HG02938 (cell line): ENCODE data around the gene KIAA0930.

Experiments used
- ATAC-seq: cut with Tn5 transposase; IDR thresholded peaks from one replicate; pipeline ENCODE4 v1.9.1; 2021; ENCODE audit warnings: mild to moderate bottlenecking, moderate library complexity; ENCODE audit not compliant: unreplicated experiment

Gene KIAA0930

DNA sequence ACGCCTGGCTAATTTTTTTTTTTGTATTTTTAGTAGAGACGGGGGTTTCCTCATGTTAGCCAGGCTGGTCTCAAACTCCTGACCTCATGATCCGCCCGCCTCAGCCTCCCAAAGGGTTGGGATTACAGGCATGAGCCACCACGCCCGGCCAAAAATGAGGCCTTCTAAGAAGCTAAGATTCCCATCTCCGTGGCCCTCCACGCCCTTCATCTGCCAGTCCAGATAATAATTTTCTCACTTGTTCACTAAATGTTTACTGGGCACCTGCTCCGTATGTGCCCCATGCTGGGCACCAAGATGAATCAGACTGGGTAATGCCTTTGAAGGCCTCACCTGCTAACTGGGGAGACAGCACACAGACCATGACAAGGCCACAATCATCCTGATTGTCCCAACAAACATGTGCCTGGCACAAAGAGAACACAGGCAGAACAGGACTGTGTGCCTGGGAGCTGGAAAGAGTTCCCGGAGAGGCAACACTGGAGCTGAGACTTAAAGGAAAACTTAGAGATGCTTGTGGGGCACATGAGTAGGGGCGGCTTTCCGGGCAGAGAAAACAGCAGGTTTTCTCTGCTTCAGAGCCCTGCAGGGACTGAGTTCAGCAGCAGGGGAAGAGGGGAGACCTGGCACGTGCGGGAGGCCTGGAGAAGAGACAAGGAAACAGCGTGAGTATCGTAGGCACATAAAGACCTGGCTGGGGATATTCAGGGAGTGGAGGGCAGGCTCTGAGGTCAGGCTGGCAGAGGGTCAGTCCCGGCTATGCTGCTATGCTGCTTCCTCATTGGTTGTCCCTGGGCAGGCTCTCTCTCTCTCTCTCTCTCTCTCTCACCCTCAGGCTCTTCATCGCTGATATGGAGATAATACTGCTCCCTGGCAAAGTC is 2.4 kb downstream of the KIAA0930 start:
- no peak for ATAC-seq

- ATAC-seq = no peak
Measured at GRCh38 chr22:45237065-45237990, 3.4 kb downstream of the KIAA0930 start.

GRCh38 chr22:45235851-45236342 is 4.8 kb downstream of the KIAA0930 start:
- peak; percentile 7 for ATAC-seq

- ATAC-seq = peak; percentile 74
Measured at GRCh38 chr22:45235101-45235777, 5.5 kb downstream of the KIAA0930 start.

- no peak for ATAC-seq
Measured at GRCh38 chr22:45233827-45234226, 6.9 kb downstream of the KIAA0930 start.

DNA sequence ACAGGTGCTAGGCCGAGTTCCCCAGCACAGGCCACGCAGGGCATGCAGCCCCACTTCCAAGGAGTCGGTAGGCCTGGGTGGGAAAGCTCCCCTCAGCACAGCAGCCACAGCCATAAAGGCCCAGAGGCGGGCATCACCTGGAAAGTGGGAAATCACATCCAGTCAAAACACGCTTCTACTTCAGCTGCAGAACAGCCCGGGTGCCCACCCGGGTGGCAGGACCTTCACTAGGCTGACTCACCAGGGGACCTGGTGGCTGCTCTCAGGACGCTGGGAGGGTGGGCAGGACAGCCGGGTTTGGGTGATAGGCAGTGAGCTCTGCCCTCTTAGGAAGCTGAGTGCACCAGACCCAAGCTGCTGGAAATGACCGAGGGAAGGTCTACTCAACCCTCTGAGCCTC is 7.3 kb downstream of the KIAA0930 start:
- no peak for ATAC-seq

DNA sequence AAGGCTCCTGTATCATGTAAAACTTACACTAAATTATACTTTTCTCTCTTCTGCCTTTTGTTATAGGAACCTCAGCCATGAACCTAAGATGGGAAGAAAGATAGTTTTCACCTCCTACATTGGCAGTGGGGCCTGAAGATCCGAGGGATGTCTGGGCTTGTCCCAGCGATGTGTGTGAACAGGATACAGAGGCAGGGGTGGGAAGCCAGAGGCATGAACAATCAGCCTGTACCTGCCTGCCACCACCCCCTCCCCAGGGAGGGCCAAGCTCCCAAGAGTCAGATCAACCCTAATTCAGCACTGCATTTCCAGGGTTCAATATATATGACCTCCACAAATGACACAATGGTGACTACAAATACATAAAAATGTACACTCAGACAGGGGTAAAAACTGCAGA is 9.4 kb downstream of the KIAA0930 start:
- no peak for ATAC-seq

DNA sequence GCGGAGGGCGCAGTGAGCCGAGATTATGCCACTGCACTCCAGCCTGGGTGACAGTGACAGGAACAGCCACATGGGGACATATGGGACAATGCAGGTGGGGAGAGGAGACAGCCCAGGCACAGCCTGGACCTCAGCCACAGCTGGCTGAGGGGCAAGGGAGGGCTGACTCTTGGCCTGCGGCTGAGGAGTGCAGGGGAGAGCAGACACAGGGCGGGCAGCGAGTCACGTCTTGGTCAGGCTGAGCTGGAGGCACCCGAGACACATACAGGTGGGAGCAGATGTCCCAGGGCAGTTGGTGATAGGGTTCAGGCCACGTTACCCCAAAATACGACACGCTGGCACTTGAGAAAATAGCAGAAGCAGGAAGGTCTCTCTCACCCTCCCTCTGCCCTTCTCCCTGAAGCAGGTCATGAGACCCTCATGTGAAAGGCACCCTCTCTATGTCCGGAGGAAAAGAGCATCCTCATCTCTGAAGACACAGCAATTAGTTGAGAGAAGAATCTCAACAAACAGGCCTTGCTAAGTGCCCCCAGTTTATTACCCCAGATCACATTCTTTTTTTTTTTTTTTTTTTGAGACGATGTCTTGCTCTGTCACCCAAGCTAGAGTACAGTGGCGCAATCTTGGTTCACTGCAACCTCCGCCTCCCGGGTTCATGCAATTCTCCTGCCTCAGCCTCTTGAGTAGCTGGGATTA is 10.5 kb downstream of the KIAA0930 start:
- no peak for ATAC-seq

- no peak for ATAC-seq
Measured at GRCh38 chr22:45229181-45229580, 11.5 kb downstream of the KIAA0930 start.

DNA sequence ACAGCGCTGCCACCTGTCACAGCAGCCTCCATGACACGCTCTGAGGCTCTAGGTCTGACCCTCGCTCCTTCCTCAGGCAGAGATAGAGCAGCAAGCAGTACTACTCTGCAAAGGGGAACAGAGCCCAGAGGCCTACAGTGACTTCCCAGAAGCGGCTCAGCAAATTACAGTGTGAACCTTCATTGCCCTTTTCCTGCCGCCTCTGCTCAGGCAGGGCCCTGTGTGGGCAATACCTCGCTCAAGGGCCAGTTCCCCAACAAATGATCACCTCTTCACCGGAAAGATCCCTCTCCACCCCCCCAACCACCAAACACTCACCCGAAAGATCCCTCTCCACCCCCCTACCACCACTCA is 12.3 kb downstream of the KIAA0930 start:
- ATAC-seq = no peak

DNA sequence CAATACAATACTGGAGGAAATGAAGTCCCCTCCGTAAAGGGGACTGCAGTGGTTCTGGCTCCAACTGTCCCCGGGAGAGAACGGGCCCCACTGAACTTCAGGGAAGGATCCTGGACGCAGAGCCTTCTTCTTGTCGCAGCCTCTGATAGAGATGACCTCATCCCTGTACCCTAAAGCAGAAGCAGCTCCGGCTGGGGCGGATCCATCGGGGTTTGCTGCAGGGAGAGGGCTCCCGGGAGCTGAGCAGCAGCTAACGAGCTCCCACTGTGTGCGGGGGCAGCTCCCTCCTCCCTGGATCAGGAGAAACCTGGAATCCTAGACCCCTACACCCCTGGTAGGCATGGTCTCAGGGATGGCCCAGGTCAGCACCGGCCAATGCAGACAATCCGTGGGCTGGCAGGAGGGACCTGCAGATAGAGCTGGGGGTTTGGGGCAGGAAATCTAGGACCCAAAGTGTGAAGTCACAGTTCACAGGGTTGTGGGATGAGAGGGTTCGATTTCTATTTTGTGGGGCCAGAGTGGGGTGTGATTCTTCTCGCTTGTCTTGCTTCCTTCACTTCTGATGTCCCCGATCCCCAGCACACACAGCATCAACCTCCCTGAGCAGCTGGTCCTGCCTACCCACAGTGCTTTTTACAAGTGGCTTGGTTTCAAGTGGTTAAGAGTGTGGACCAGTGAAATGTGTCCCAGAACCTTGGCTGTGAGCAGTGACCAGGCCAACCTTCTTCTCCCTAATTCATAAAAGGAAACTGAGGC is 12.9 kb downstream of the KIAA0930 start:
- no peak for ATAC-seq

DNA sequence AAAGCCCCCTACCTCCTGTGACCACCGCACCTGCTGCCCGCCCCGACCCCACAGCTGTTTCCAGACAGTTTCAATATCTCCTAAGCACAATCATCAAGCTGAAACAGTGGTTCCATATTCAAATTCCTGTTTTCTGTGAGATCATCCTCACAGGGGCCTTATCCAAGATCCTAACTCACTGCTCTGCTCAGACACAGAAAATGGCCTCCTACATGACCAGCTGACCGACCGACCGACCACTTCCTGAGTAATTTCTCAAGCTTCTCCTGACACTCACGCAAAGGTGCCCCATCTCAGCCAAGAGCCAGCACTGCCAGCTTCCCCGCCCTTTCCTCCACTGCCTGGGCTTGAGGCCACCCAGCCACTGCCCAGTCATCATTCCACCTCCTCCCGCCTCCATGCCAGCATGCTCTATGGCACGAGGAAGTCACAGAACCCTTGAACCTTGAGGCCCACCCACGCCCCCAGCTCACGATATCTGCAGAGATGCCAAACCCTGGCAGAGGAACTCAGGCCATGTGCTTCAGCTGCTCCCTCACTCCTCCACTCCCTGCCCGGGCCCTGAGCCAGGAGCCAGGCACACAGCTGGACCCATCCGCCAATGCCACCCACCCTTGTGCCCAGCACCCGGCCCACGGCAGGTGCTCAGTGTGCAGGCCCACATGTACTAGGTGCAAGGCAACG is 14.0 kb downstream of the KIAA0930 start:
- no peak for ATAC-seq

- ATAC-seq = no peak
Measured at GRCh38 chr22:45225732-45226502, 14.8 kb downstream of the KIAA0930 start.

GRCh38 chr22:45224988-45225731 is 15.5 kb downstream of the KIAA0930 start:
- no peak for ATAC-seq

DNA sequence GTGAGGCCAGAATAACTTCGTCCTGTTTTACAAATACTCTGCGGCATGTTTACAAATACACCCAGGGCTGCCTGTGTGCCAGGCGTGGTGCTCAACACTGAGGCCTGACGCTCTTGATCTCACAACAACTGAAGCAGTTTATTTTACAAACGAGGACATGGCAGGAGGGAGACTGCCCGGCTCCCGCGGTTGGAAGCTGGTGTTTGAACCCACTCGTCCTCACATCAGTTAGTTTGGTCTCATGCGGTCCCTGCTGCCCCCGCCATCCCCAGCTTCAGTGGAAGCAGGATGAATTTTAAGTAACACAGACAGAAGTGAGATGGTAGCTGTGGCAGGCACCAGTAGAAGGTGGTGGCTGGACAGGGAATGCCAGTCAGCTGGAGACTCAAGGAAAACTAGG is 16.4 kb downstream of the KIAA0930 start:
- ATAC-seq = no peak

GRCh38 chr22:45223304-45224117 is 17.2 kb downstream of the KIAA0930 start:
- no peak for ATAC-seq

GRCh38 chr22:45221201-45221600 is 19.5 kb downstream of the KIAA0930 start:
- no peak for ATAC-seq
